ENCODE data around the gene MT1F. TPM values are rescaled to one million over a fixed set of nuclear protein-coding genes. Genes with fewer than 3 reads are reported as not detected.

The MT1F gene
- total RNA-seq, 1 donor from 2014 or later: not detected

GRCh38 chr16:56689171-56689570 lies 31.4 kb downstream of the MT1F start:
- H3K4me3 ChIP-seq (ENCODE audit: insufficient read depth, low read depth, low read length): no peak overlapping the region
- no peaks in the 10 kb centered on the region for H3K36me3 ChIP-seq (ENCODE audit: insufficient read depth, low read length)
- H3K27me3 ChIP-seq (ENCODE audit: insufficient read depth, low read length): no peaks in the 10 kb centered on the region
- FAIRE-seq (no peak), DNase-seq (ENCODE audit: low read depth) (no peak)
- H3K4me2 ChIP-seq (ENCODE audit: low read length): no peak overlapping the region
- no peak for TF ChIP-seq EZH2 (IDR thresholded peaks at IDR 0.05; ENCODE audit: insufficient read depth, low read length)
- TF ChIP-seq, protein P1, sequence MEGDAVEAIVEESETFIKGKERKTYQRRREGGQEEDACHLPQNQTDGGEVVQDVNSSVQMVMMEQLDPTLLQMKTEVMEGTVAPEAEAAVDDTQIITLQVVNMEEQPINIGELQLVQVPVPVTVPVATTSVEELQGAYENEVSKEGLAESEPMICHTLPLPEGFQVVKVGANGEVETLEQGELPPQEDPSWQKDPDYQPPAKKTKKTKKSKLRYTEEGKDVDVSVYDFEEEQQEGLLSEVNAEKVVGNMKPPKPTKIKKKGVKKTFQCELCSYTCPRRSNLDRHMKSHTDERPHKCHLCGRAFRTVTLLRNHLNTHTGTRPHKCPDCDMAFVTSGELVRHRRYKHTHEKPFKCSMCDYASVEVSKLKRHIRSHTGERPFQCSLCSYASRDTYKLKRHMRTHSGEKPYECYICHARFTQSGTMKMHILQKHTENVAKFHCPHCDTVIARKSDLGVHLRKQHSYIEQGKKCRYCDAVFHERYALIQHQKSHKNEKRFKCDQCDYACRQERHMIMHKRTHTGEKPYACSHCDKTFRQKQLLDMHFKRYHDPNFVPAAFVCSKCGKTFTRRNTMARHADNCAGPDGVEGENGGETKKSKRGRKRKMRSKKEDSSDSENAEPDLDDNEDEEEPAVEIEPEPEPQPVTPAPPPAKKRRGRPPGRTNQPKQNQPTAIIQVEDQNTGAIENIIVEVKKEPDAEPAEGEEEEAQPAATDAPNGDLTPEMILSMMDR (IDR thresholded peaks at IDR 0.05; ENCODE audit: insufficient read depth, low read depth, low read length): no peak
- Mint-ChIP-seq H3K4me3 (ENCODE audit: unreplicated experiment) (no peak overlapping the region), H3K9me3 (ENCODE audit: unreplicated experiment) (peaks cover 21% of the 10 kb centered on the region), H3K27ac (ENCODE audit: unreplicated experiment) (no peak overlapping the region), H3K27me3 (ENCODE audit: low read depth, unreplicated experiment) (peaks cover 19% of the 10 kb centered on the region), H3K36me3 (ENCODE audit: low read depth, unreplicated experiment) (peaks cover 6% of the 10 kb centered on the region), H3K4me1 (ENCODE audit: low read depth, unreplicated experiment) (peaks cover 1% of the 10 kb centered on the region)
- H2AFZ ChIP-seq (ENCODE audit: low read depth, low read length): no peak overlapping the region
- no peaks in the 10 kb centered on the region for H3K79me2 ChIP-seq (ENCODE audit: insufficient read depth, low read length)
- H3K4me1 ChIP-seq (ENCODE audit: insufficient read depth, low read length): no peaks in the 10 kb centered on the region
- H3K27ac ChIP-seq (ENCODE audit: low read depth, low read length): no peak overlapping the region
- H4K20me1 ChIP-seq (ENCODE audit: insufficient read depth, low read length): no peaks in the 10 kb centered on the region
- H3K9ac ChIP-seq (ENCODE audit: low read length): no peak overlapping the region
- peaks cover 3% of the 10 kb centered on the region for H3K9me3 ChIP-seq (ENCODE audit: insufficient read depth, low read depth, low read length)

DNA sequence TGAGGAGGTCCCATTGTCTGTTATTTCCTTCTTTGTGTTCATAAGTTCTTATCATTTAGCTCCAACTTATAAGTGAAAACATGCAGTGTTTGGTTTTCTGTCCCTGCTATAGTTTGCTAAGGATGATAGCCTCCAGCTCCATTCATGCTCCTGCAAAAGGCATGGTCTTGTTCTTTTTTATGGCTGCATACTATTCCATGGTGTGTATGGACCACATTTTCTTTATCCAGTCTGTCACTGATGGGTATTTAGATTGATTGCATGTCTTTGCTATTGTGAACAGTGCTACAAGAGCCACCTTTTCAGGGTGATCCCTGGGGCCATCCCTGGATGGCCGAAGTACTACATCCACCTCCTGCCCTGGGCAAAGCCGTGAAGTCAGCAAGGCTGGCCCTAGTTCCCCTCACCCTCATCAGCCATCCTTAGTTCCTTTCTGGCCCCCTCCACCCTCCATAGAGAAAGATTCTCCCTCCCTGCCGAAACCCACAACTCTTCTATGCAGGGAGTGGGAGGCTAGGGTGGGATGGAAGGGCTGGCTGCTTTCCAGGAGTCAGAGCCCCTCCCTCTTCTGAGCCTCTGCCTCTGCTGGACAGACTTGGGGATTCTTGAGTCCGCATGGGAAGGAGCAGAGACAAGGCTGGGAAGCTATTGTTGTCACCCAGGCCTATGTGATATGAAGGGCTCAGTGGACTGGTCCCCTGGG lies 32.8 kb downstream of the MT1F start:
- no peaks in the 10 kb centered on the region for H3K36me3 ChIP-seq (ENCODE audit: insufficient read depth, low read length)
- H3K27ac ChIP-seq (ENCODE audit: low read depth, low read length): no peak overlapping the region
- Mint-ChIP-seq H3K36me3 (ENCODE audit: low read depth, unreplicated experiment) (peaks cover 6% of the 10 kb centered on the region), H3K27ac (ENCODE audit: unreplicated experiment) (no peak overlapping the region), H3K4me1 (ENCODE audit: low read depth, unreplicated experiment) (peaks cover 1% of the 10 kb centered on the region), H3K27me3 (ENCODE audit: low read depth, unreplicated experiment) (peaks cover 10% of the 10 kb centered on the region), H3K4me3 (ENCODE audit: unreplicated experiment) (peak overlapping the region; percentile 41), H3K9me3 (ENCODE audit: unreplicated experiment) (peaks cover 21% of the 10 kb centered on the region)
- peaks cover 3% of the 10 kb centered on the region for H3K9me3 ChIP-seq (ENCODE audit: insufficient read depth, low read depth, low read length)
- no peak overlapping the region for H3K9ac ChIP-seq (ENCODE audit: low read length)
- H3K27me3 ChIP-seq (ENCODE audit: insufficient read depth, low read length): no peaks in the 10 kb centered on the region
- H3K4me1 ChIP-seq (ENCODE audit: insufficient read depth, low read length): no peaks in the 10 kb centered on the region
- no peaks in the 10 kb centered on the region for H3K79me2 ChIP-seq (ENCODE audit: insufficient read depth, low read length)
- H3K4me3 ChIP-seq (ENCODE audit: insufficient read depth, low read depth, low read length): no peak overlapping the region
- FAIRE-seq (no peak), DNase-seq (ENCODE audit: low read depth) (no peak)
- H3K4me2 ChIP-seq (ENCODE audit: low read length): no peak overlapping the region
- TF ChIP-seq, protein P1 (IDR thresholded peaks at IDR 0.05; ENCODE audit: insufficient read depth, low read depth, low read length): no peak
- no peak for TF ChIP-seq EZH2 (IDR thresholded peaks at IDR 0.05; ENCODE audit: insufficient read depth, low read length)
- H2AFZ ChIP-seq (ENCODE audit: low read depth, low read length): no peak overlapping the region
- H4K20me1 ChIP-seq (ENCODE audit: insufficient read depth, low read length): no peaks in the 10 kb centered on the region

DNA sequence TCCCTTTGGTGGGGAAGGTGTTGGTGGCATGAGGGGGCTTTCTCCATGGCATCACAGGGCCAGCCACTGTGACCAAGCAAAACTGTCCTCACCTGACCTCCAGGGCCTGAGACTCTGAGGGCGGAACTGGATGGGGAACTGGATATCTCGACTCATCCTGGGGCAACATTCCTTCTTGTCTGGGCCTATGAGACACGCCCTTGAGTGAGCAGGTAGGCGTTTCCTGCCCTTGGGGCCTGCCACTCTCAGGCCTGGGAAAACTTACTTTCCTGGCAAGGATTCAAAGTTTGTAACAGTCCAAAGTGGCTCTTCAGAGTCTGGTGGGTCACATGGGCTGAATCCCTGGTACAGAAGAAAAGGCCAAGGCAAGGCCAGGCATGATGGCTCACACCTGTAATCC lies 34.1 kb downstream of the MT1F start:
- peaks cover 4% of the 10 kb centered on the region for H3K36me3 Mint-ChIP-seq (ENCODE audit: low read depth, unreplicated experiment)
- Histone ChIP-seq H3K36me3 (ENCODE audit: insufficient read depth, low read length) (no peaks in the 10 kb centered on the region), H3K27ac (ENCODE audit: low read depth, low read length) (no peak overlapping the region), H3K4me2 (ENCODE audit: low read length) (no peak overlapping the region), H3K27me3 (ENCODE audit: insufficient read depth, low read length) (no peaks in the 10 kb centered on the region), H3K79me2 (ENCODE audit: insufficient read depth, low read length) (no peaks in the 10 kb centered on the region), H3K4me1 (ENCODE audit: insufficient read depth, low read length) (no peaks in the 10 kb centered on the region), H3K4me3 (ENCODE audit: insufficient read depth, low read depth, low read length) (no peak overlapping the region), H4K20me1 (ENCODE audit: insufficient read depth, low read length) (no peaks in the 10 kb centered on the region), H3K9me3 (ENCODE audit: insufficient read depth, low read depth, low read length) (peaks cover 2% of the 10 kb centered on the region), H3K9ac (ENCODE audit: low read length) (no peak overlapping the region), H2AFZ (ENCODE audit: low read depth, low read length) (no peak overlapping the region)
- H3K9me3 Mint-ChIP-seq (ENCODE audit: unreplicated experiment): peaks cover 14% of the 10 kb centered on the region
- peak overlapping the region; percentile 48 for H3K27ac Mint-ChIP-seq (ENCODE audit: unreplicated experiment)
- H3K4me1 Mint-ChIP-seq (ENCODE audit: low read depth, unreplicated experiment): peaks cover 1% of the 10 kb centered on the region
- H3K27me3 Mint-ChIP-seq (ENCODE audit: low read depth, unreplicated experiment): peaks cover 7% of the 10 kb centered on the region
- no peak for FAIRE-seq
- DNase-seq (ENCODE audit: low read depth): peak; percentile 25
- TF ChIP-seq EZH2 (IDR thresholded peaks at IDR 0.05; ENCODE audit: insufficient read depth, low read length): no peak
- TF ChIP-seq, protein P1 (IDR thresholded peaks at IDR 0.05; ENCODE audit: insufficient read depth, low read depth, low read length): no peak
- H3K4me3 Mint-ChIP-seq (ENCODE audit: unreplicated experiment): no peak overlapping the region

Data from astrocyte (in vitro differentiated cells and primary cell).